Measurements from ENCODE around the gene GFAP.

The GFAP gene

GRCh38 chr17:44862278-44862914 is 52.9 kb downstream of the GFAP start:
- DNase-seq (ENCODE audit: low spot score): no peak

GRCh38 chr17:44859701-44860100 is 55.6 kb downstream of the GFAP start:
- DNase-seq (ENCODE audit: low spot score): no peak

- no peak for DNase-seq (ENCODE audit: low spot score)
Measured at GRCh38 chr17:44854192-44854591, 61.1 kb downstream of the GFAP start.

Data from LoVo (cell line).